RWPE1 (cell line): Measurements from ENCODE around the gene TEX13B.

ENCODE experiments used
- CTCF ChIA-PET: fragments of 350-600 bp; sonication (Branson Sonifier 250); formaldehyde crosslinking; extraction: SDS; loops from one replicate; lab custom pipeline; 2021; lab: Yijun Ruan, JAX
- POLR2A ChIA-PET: fragments of 400-600 bp; formaldehyde crosslinking; extraction: SDS; loops from one replicate; lab custom pipeline; 2020; ENCODE audit warnings: antibody characterized with exemption; ENCODE audit not compliant: low non-redundant PET; lab: Yijun Ruan, JAX
- DNase-seq: peaks from one replicate; pipeline ENCODE4 v3.0.0; 2012; ENCODE audit warnings: low spot score
- H3K27ac ChIP-seq: fragments of 450-650 bp; 2 replicates; pipeline ENCODE4 v1.5.1; 2017
- CTCF ChIP-seq: fragments of 450-650 bp; conservative IDR thresholded peaks from 2 replicates; pipeline ENCODE4 v1.5.1; 2017; ENCODE audit warnings: low read depth, mild to moderate bottlenecking

TEX13B gene

GRCh38 chrX:107982356-107982755 is at the start of gene TEX13B:
TSS of gene TEX13B (minus strand) at chrX:107982370. CDS start at chrX:107982127, 243 bp downstream.
- CTCF ChIA-PET = no interaction called here
- TF ChIP-seq CTCF = no peak
- no peak within 1 kb of the TSS for H3K27ac ChIP-seq
- POLR2A ChIA-PET = no interaction called here
- no peak for DNase-seq

- POLR2A ChIA-PET = no interaction called here
- no peak overlapping the region for H3K27ac ChIP-seq
- no peak for DNase-seq
- no peak for TF ChIP-seq CTCF
- CTCF ChIA-PET = interaction anchor here (0.5 to 0.6 kb wide), 2 partner anchors 23 to 140 kb away, joined by 3 to 4 read pairs; no protein-coding TSS in a partner anchor
These were observed 48.0 kb upstream of the TEX13B start for GRCh38 chrX:108029928-108030711.

GRCh38 chrX:108028854-108029253 is 46.7 kb upstream of the TEX13B start:
- ChIA-PET POLR2A (no interaction called here), CTCF (no interaction called here)
- TF ChIP-seq CTCF = no peak
- DNase-seq = no peak
- no peak overlapping the region for H3K27ac ChIP-seq

GRCh38 chrX:108025954-108026600 is 43.9 kb upstream of the TEX13B start:
- DNase-seq = no peak
- no peak overlapping the region for H3K27ac ChIP-seq
- POLR2A ChIA-PET = no interaction called here
- CTCF ChIA-PET = no interaction called here
- TF ChIP-seq CTCF = no peak

- POLR2A ChIA-PET = no interaction called here
- no peak for DNase-seq
- CTCF ChIA-PET = no interaction called here
- no peak overlapping the region for H3K27ac ChIP-seq
- no peak for TF ChIP-seq CTCF
These were observed 43.2 kb upstream of the TEX13B start for GRCh38 chrX:108025376-108025775.

- H3K27ac ChIP-seq = no peak overlapping the region
- CTCF ChIA-PET = no interaction called here
- POLR2A ChIA-PET = no interaction called here
- DNase-seq = no peak
- no peak for TF ChIP-seq CTCF
These were observed 40.4 kb upstream of the TEX13B start for GRCh38 chrX:108022491-108023089.
